Measurements from ENCODE around the gene IRS1. TPM values are rescaled to one million over a fixed set of nuclear protein-coding genes. Genes with fewer than 3 reads are reported as not detected.

Gene IRS1
- total and polyA plus RNA-seq, 2 donors from 2014 or later: 4.5 to 13.4 TPM

DNA sequence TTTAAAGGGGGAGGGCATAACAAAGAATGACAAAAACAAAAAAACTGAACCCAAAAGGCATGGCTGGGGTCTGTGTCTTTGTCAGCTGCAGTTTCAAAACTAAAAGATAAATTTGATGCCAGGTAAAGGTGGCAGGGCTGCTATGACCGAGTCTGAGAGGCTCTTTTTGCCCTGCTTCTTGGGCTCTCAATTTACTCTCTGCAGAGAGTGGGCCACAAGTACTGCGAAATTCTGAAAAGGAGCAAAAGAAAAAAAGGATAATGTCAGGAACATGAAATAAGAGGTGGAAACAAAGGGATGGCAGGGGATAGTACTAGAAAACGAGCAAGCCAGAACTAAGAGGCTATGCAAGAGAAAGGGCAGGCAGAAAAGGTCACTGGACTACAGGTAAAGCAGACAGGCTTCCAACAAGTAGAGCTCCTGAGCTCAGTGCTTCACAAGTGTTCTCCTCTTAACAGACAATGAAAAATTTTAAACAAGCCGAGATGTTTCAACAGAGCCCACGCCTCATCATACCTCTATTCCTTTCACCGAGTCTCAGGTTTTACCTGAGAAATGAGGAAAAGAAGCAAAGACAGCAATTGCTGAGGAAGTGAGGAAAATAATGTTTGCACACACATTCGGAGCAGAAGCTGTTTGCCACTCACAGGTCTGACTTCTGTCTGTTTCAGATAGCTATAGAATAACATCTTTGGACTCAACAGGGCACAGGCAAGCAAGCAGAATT is 7.3 kb downstream of the IRS1 start:
- Histone ChIP-seq H3K27me3 (ENCODE audit: control insufficient read depth, insufficient read depth, low read length) (no peaks in the 10 kb centered on the region), H3K4me3 (ENCODE audit: low read length in 3 of 3) (peak overlapping the region; percentile 68 to 73 (median 69)), H3K9me3 (ENCODE audit: control insufficient read depth in 2 of 3, insufficient read depth in 1 of 3, low read length in 3 of 3) (no peaks in the 10 kb centered on the region), H3K9ac (ENCODE audit: low read length in 3 of 3) (peak overlapping the region; percentile 37 to 68 (median 63)), H3K36me3 (ENCODE audit: control insufficient read depth in 2 of 3, insufficient read depth in 3 of 3, low read length in 3 of 3) (no peaks in the 10 kb centered on the region), H3K4me1 (ENCODE audit: control insufficient read depth in 2 of 3, insufficient read depth in 2 of 3, low read depth in 1 of 3, low read length in 3 of 3) (peaks cover 3 to 27% (median 13%) of the 10 kb centered on the region in 3 donors), H3K27ac (ENCODE audit: low read depth in 2 of 2, low read length in 2 of 2) (peak overlapping the region; percentile 94)
- DNase-seq (peak in 1 of 5 donors; percentile 43), FAIRE-seq (no peak)
- TF ChIP-seq, protein P1, sequence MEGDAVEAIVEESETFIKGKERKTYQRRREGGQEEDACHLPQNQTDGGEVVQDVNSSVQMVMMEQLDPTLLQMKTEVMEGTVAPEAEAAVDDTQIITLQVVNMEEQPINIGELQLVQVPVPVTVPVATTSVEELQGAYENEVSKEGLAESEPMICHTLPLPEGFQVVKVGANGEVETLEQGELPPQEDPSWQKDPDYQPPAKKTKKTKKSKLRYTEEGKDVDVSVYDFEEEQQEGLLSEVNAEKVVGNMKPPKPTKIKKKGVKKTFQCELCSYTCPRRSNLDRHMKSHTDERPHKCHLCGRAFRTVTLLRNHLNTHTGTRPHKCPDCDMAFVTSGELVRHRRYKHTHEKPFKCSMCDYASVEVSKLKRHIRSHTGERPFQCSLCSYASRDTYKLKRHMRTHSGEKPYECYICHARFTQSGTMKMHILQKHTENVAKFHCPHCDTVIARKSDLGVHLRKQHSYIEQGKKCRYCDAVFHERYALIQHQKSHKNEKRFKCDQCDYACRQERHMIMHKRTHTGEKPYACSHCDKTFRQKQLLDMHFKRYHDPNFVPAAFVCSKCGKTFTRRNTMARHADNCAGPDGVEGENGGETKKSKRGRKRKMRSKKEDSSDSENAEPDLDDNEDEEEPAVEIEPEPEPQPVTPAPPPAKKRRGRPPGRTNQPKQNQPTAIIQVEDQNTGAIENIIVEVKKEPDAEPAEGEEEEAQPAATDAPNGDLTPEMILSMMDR (IDR thresholded peaks at IDR 0.05; ENCODE audit: borderline replicate concordance, extremely low read depth, insufficient read depth): no peak
- intact Hi-C loops (cut with DNase I): loop anchor here (10.0 kb wide), 1 partner anchor 138 kb away; no protein-coding TSS in a partner anchor

- H3K27me3 ChIP-seq (ENCODE audit: control insufficient read depth, insufficient read depth, low read length): no peaks in the 10 kb centered on the region
- peak overlapping the region; percentile 69 to 79 (median 73) for H3K4me3 ChIP-seq (ENCODE audit: low read length in 3 of 3)
- no peaks in the 10 kb centered on the region for H3K36me3 ChIP-seq (ENCODE audit: control insufficient read depth in 2 of 3, insufficient read depth in 3 of 3, low read length in 3 of 3)
- peak overlapping the region; percentile 94 to 96 for H3K27ac ChIP-seq (ENCODE audit: low read depth in 2 of 2, low read length in 2 of 2)
- TF ChIP-seq, protein P1 (IDR thresholded peaks at IDR 0.05; ENCODE audit: borderline replicate concordance, extremely low read depth, insufficient read depth): peak; percentile 36
- peak overlapping the region; percentile 37 to 91 (median 63) for H3K9ac ChIP-seq (ENCODE audit: low read length in 3 of 3)
- FAIRE-seq (no peak), DNase-seq (peak; percentile 92 to 97 (median 94))
- no peaks in the 10 kb centered on the region for H3K9me3 ChIP-seq (ENCODE audit: control insufficient read depth in 2 of 3, insufficient read depth in 1 of 3, low read length in 3 of 3)
- peaks cover 3 to 22% (median 13%) of the 10 kb centered on the region in 3 donors for H3K4me1 ChIP-seq (ENCODE audit: control insufficient read depth in 2 of 3, insufficient read depth in 2 of 3, low read depth in 1 of 3, low read length in 3 of 3)
- intact Hi-C loops (cut with DNase I): loop anchor here (10.0 kb wide), 1 partner anchor 137 kb away; no protein-coding TSS in a partner anchor
These were observed 8.0 kb downstream of the IRS1 start for GRCh38 chr2:226791487-226792081.

- Histone ChIP-seq H3K27ac (ENCODE audit: low read depth in 2 of 2, low read length in 2 of 2) (peak overlapping the region; percentile 94 to 96), H3K36me3 (ENCODE audit: control insufficient read depth in 2 of 3, insufficient read depth in 3 of 3, low read length in 3 of 3) (no peaks in the 10 kb centered on the region), H3K4me3 (ENCODE audit: low read length in 3 of 3) (peak overlapping the region; percentile 47 to 79 (median 54)), H3K9ac (ENCODE audit: low read length in 3 of 3) (peak overlapping the region; percentile 23 to 91 (median 55)), H3K4me1 (ENCODE audit: control insufficient read depth in 2 of 3, insufficient read depth in 2 of 3, low read depth in 1 of 3, low read length in 3 of 3) (peaks cover 3 to 20% (median 13%) of the 10 kb centered on the region in 3 donors), H3K27me3 (ENCODE audit: control insufficient read depth, insufficient read depth, low read length) (no peaks in the 10 kb centered on the region), H3K9me3 (ENCODE audit: control insufficient read depth in 2 of 3, insufficient read depth in 1 of 3, low read length in 3 of 3) (no peaks in the 10 kb centered on the region)
- intact Hi-C loops (cut with DNase I): loop anchor here (10.0 kb wide), 1 partner anchor 136 kb away; no protein-coding TSS in a partner anchor
- DNase-seq: peak in 3 of 5 donors; percentile 82 to 90 (median 85)
- TF ChIP-seq, protein P1 (IDR thresholded peaks at IDR 0.05; ENCODE audit: borderline replicate concordance, extremely low read depth, insufficient read depth): no peak
- no peak for FAIRE-seq
These were observed 8.5 kb downstream of the IRS1 start for GRCh38 chr2:226791056-226791486.
